Peyer's patch (tissue), 4 donors: ENCODE results near the gene PDE6H. TPM values are rescaled to one million over a fixed set of nuclear protein-coding genes. Genes with fewer than 3 reads are reported as not detected.

ENCODE experiments used
- DNase-seq, 3 donors: peaks; one replicate each; pipeline ENCODE4 v3.0.0-alpha.2; 2017 to 2019
- H3K27ac ChIP-seq, 4 donors: fragments of 200-600 bp; sonication (generic); one replicate each; pipeline ENCODE4 v1.5.1; 2016 to 2019
- H3K27me3 ChIP-seq, 2 donors: fragments of 200-600 bp; sonication (generic); one replicate each; pipeline ENCODE4 v1.5.1; 2019
- H3K36me3 ChIP-seq, 3 donors: fragments of 200-600 bp; sonication (generic); one replicate each; pipeline ENCODE4 v1.5.1; 2016 to 2019
- H3K4me1 ChIP-seq, 4 donors: fragments of 200-600 bp; sonication (generic); one replicate each; pipeline ENCODE4 v1.5.1; 2016 to 2019
- H3K4me3 ChIP-seq, 4 donors: fragments of 200-600 bp; sonication (generic); 1 replicate in 3 of 4; 2 replicates in 1 of 4; pipeline ENCODE4 v1.5.1; 2016 to 2019; ENCODE audit warnings: mild to moderate bottlenecking in 1 of 4
- H3K9me3 ChIP-seq, 4 donors: fragments of 200-600 bp; sonication (generic); one replicate each; pipeline ENCODE4 v1.5.1; 2016 to 2019; ENCODE audit warnings: mild to moderate bottlenecking in 1 of 4
- POLR2A ChIP-seq, 2 donors: fragments of 450-650 bp; IDR thresholded peaks; one replicate each; pipeline ENCODE4 v1.5.1; 2017; ENCODE audit warnings: antibody characterized with exemption in 2 of 2, mild to moderate bottlenecking in 2 of 2, moderate library complexity in 2 of 2
- total RNA-seq, 4 donors: library from RNA; depleted of rRNA; stranded (reverse); fragments of >200 nt; gene quantifications; one replicate each; pipeline ENCODE4 v1.1.0, GENCODE V29; 2016
- TF ChIP-seq, protein P1 (sequence below), 6 experiments: fragments of 450-650 bp in 4 of 6; fragments of 200-600 bp in 2 of 6; sonication (generic) in 1 of 6; IDR thresholded peaks; one replicate each; pipeline ENCODE4 v1.5.1; 2017 to 2019; ENCODE audit warnings: antibody characterized with exemption in 6 of 6, mild to moderate bottlenecking in 3 of 6, moderate library complexity in 1 of 6

Gene PDE6H
- total RNA-seq, 4 donors from 2014 or later: not detected

GRCh38 chr12:14997998-14998397 lies 25.2 kb downstream of the PDE6H start:
- peaks cover 0 to 7% (median 0%) of the 10 kb centered on the region in 4 donors for H3K4me1 ChIP-seq
- no peaks in the 10 kb centered on the region for H3K9me3 ChIP-seq
- no peak for DNase-seq
- TF ChIP-seq POLR2A (IDR thresholded peaks at IDR 0.05): no peak
- TF ChIP-seq, protein P1, sequence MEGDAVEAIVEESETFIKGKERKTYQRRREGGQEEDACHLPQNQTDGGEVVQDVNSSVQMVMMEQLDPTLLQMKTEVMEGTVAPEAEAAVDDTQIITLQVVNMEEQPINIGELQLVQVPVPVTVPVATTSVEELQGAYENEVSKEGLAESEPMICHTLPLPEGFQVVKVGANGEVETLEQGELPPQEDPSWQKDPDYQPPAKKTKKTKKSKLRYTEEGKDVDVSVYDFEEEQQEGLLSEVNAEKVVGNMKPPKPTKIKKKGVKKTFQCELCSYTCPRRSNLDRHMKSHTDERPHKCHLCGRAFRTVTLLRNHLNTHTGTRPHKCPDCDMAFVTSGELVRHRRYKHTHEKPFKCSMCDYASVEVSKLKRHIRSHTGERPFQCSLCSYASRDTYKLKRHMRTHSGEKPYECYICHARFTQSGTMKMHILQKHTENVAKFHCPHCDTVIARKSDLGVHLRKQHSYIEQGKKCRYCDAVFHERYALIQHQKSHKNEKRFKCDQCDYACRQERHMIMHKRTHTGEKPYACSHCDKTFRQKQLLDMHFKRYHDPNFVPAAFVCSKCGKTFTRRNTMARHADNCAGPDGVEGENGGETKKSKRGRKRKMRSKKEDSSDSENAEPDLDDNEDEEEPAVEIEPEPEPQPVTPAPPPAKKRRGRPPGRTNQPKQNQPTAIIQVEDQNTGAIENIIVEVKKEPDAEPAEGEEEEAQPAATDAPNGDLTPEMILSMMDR (IDR thresholded peaks at IDR 0.05): no peak
- H3K27ac ChIP-seq: no peak overlapping the region
- no peak overlapping the region for H3K4me3 ChIP-seq
- no peaks in the 10 kb centered on the region for H3K36me3 ChIP-seq
- H3K27me3 ChIP-seq: no peaks in the 10 kb centered on the region

DNA sequence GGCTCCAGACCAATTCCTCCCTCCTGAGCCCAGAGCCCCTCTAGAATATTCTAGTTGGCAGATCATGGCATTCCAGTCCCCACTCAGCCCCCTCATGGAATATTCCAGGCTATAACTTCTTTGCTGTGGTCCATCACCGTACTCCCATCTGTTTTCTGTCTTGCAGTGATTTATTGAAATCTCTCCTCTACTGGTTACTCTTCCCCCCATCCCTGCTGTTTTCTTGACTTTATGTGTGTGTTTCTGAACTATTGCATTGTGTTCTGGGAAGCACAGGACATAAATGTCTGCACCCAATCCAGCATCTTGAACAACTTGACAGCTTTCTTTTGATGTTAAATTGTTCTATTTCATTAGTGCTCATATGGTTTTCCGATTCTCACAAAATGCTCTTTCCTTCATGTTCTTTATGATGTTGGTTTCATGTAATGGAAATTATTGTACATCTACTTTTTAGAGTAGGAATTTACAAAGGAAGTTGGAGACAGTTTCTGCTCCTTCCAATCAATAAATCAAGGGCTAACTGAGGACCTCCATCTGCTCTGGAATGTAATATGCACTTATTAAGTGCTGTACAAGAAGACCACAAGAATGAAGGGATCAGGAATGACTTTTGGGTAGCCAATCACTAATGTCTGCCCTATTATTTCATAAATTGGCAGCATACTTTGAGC lies 26.3 kb downstream of the PDE6H start:
- H3K36me3 ChIP-seq: no peaks in the 10 kb centered on the region
- no peak for DNase-seq
- H3K4me3 ChIP-seq: no peak overlapping the region
- peaks cover 0 to 7% (median 0%) of the 10 kb centered on the region in 4 donors for H3K4me1 ChIP-seq
- peak overlapping the region in 1 of 4 donors; percentile 30 for H3K27ac ChIP-seq
- TF ChIP-seq, protein P1 (IDR thresholded peaks at IDR 0.05): no peak
- no peak for TF ChIP-seq POLR2A (IDR thresholded peaks at IDR 0.05)
- H3K9me3 ChIP-seq: no peaks in the 10 kb centered on the region
- H3K27me3 ChIP-seq: no peaks in the 10 kb centered on the region

DNA sequence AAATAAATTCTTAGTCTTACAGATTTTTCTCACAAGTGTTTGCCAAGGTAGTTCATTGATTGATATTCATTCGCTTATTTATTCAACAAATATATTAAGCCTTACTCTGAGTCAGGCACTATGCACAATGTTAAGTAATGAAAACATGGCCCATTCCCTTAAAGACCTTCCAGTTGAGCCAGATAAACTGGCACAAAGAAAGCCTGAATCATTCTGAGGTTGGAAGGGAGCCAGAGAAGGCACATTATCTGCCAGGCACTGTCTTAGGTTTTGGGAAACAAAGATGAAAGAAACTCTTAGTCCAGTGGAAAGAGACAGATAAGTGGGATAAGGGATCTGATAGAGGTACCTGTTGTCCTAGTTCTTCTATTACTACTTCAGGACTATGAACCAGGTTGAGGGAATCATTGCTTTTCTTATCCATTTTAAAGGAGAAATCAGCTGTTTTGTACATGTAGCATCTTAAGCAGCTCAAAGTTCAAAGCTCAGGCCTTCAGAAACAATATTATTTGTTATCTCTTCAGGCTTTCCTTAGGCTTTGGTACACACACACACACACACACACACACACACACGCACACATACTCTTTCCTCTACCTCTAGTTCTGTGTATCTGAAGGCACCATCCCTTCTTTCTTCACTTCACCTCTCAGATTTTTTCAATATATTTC lies 27.0 kb downstream of the PDE6H start:
- peak overlapping the region in 1 of 4 donors; percentile 30 for H3K27ac ChIP-seq

DNA sequence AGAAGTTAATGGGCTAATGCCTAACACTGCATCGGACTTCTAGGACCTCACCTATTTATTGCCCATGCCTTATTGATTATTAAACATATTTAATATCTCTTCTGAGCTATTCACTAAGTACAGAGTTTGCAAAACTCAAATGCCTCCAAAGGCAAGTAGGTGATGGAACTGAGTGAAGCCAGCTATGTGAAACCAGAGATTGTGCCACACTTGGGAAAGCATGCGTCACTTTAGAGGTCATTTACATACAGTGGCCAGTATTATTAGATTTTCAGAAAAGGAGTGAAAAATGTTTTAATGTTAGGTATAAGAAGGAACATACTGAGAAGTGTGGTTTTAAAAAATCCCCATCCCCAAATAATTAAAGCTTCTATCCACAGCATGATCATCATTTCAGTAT lies 27.7 kb downstream of the PDE6H start:
- TF ChIP-seq, protein P1 (IDR thresholded peaks at IDR 0.05): no peak
- no peak for TF ChIP-seq POLR2A (IDR thresholded peaks at IDR 0.05)
- Histone ChIP-seq H3K27me3 (no peaks in the 10 kb centered on the region), H3K27ac (no peak overlapping the region), H3K9me3 (no peaks in the 10 kb centered on the region), H3K36me3 (no peaks in the 10 kb centered on the region), H3K4me1 (peaks cover 0 to 7% (median 0%) of the 10 kb centered on the region in 4 donors), H3K4me3 (no peak overlapping the region)
- no peak for DNase-seq

More for the DNA sequence above, 27.0 kb downstream of the PDE6H start:
- TF ChIP-seq, protein P1 (IDR thresholded peaks at IDR 0.05): no peak
- TF ChIP-seq POLR2A (IDR thresholded peaks at IDR 0.05): no peak
- Histone ChIP-seq H3K36me3 (no peaks in the 10 kb centered on the region), H3K4me3 (no peak overlapping the region), H3K4me1 (peaks cover 0 to 7% (median 0%) of the 10 kb centered on the region in 4 donors), H3K27me3 (no peaks in the 10 kb centered on the region), H3K9me3 (no peaks in the 10 kb centered on the region)
- no peak for DNase-seq

DNA sequence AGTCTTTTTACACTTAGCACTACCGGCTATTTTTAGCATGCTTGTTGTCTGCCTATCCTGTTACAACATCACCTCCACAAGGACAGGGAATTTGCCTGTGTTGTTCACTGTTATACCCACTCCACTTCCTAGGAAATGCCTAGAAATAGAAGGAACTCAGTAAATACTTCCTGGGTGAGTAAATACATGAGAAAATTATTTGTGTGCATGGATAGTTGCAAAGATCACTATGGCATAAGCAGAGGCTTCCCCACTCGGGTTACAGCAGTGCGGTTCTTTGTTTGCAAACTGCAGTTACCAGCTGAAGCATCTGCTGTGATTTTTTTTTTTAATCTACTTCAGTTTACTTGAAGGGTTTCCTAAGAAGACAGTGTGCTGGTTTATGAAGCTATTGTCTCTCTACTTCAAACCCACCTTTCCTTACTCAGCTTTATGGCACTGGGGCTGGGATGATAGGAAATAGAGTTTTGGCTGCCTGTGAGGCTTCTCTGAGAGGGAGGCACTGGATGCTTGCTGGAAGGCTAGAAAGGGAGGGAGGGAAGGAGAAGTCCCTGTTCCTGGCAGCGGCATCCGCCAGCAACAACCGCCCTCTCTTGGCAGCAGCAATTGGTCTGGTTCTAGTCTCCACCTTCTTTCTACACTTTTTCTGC lies 29.0 kb downstream of the PDE6H start:
- no peak for TF ChIP-seq POLR2A (IDR thresholded peaks at IDR 0.05)
- TF ChIP-seq, protein P1 (IDR thresholded peaks at IDR 0.05): no peak

More for the DNA sequence above, 29.0 kb downstream of the PDE6H start:
- no peak for DNase-seq
- Histone ChIP-seq H3K9me3 (no peaks in the 10 kb centered on the region), H3K4me1 (peaks cover 0 to 7% (median 0%) of the 10 kb centered on the region in 4 donors), H3K27me3 (no peaks in the 10 kb centered on the region), H3K4me3 (no peak overlapping the region), H3K27ac (peak overlapping the region in 2 of 4 donors; percentile 25 to 60), H3K36me3 (no peaks in the 10 kb centered on the region)
